ENCODE measurements around the gene ESRRB. TPM values are rescaled to one million over a fixed set of nuclear protein-coding genes. Genes with fewer than 3 reads are reported as not detected.

Gene ESRRB
- total RNA-seq, 3 donors from 2014 or later, result 0.16 to 0.44 TPM; not detected in 1

GRCh38 chr14:76421662-76422061, 45.7 kb downstream of the ESRRB start:
- no peak overlapping the region for H3K27ac ChIP-seq
- no peak overlapping the region for H3K4me3 ChIP-seq
- H3K4me1 ChIP-seq, result no peaks in the 10 kb centered on the region
- H3K36me3 ChIP-seq, result no peaks in the 10 kb centered on the region
- H3K9me3 ChIP-seq, result no peaks in the 10 kb centered on the region
- TF ChIP-seq POLR2A (IDR thresholded peaks at IDR 0.05) (no peak), POLR2AphosphoS5 (IDR thresholded peaks at IDR 0.05) (no peak), CTCF (IDR thresholded peaks at IDR 0.05) (no peak)
- no peak for DNase-seq (ENCODE audit: low spot score in 2 of 2)
- no peaks in the 10 kb centered on the region for H3K27me3 ChIP-seq
- intact Hi-C loops (cut with DNase I; ENCODE audit: low total_unique reads), result no loop called here

GRCh38 chr14:76422662-76423061, 46.7 kb downstream of the ESRRB start:
- Histone ChIP-seq H3K27me3 (no peaks in the 10 kb centered on the region), H3K4me1 (no peaks in the 10 kb centered on the region), H3K27ac (no peak overlapping the region), H3K36me3 (no peaks in the 10 kb centered on the region), H3K4me3 (no peak overlapping the region), H3K9me3 (no peaks in the 10 kb centered on the region)
- no peak for DNase-seq (ENCODE audit: low spot score in 2 of 2)
- intact Hi-C loops (cut with DNase I; ENCODE audit: low total_unique reads), result no loop called here
- TF ChIP-seq POLR2A (IDR thresholded peaks at IDR 0.05) (no peak), POLR2AphosphoS5 (IDR thresholded peaks at IDR 0.05) (no peak), CTCF (IDR thresholded peaks at IDR 0.05) (no peak)

GRCh38 chr14:76423534-76423933, 47.6 kb downstream of the ESRRB start:
- Histone ChIP-seq H3K9me3 (no peaks in the 10 kb centered on the region), H3K36me3 (no peaks in the 10 kb centered on the region), H3K27me3 (no peaks in the 10 kb centered on the region), H3K4me1 (no peaks in the 10 kb centered on the region), H3K4me3 (no peak overlapping the region), H3K27ac (no peak overlapping the region)
- no peak for DNase-seq (ENCODE audit: low spot score in 2 of 2)
- no peak for TF ChIP-seq POLR2A (IDR thresholded peaks at IDR 0.05)
- TF ChIP-seq POLR2AphosphoS5 (IDR thresholded peaks at IDR 0.05), result no peak
- TF ChIP-seq CTCF (IDR thresholded peaks at IDR 0.05), result no peak
- intact Hi-C loops (cut with DNase I; ENCODE audit: low total_unique reads), result no loop called here

- Histone ChIP-seq H3K9me3 (no peaks in the 10 kb centered on the region), H3K4me3 (no peak overlapping the region), H3K27ac (no peak overlapping the region), H3K27me3 (no peaks in the 10 kb centered on the region), H3K36me3 (no peaks in the 10 kb centered on the region), H3K4me1 (no peaks in the 10 kb centered on the region)
- DNase-seq (ENCODE audit: low spot score in 2 of 2), result no peak
- intact Hi-C loops (cut with DNase I; ENCODE audit: low total_unique reads), result no loop called here
- TF ChIP-seq CTCF (IDR thresholded peaks at IDR 0.05) (no peak), POLR2AphosphoS5 (IDR thresholded peaks at IDR 0.05) (no peak), POLR2A (IDR thresholded peaks at IDR 0.05) (no peak)
Observed at GRCh38 chr14:76424359-76424758, 48.4 kb downstream of the ESRRB start.

GRCh38 chr14:76426161-76426696, 50.3 kb downstream of the ESRRB start:
- intact Hi-C loops (cut with DNase I; ENCODE audit: low total_unique reads), result no loop called here
- H3K36me3 ChIP-seq, result no peaks in the 10 kb centered on the region
- TF ChIP-seq POLR2A (IDR thresholded peaks at IDR 0.05) (no peak), POLR2AphosphoS5 (IDR thresholded peaks at IDR 0.05) (no peak), CTCF (IDR thresholded peaks at IDR 0.05) (no peak)

More at GRCh38 chr14:76426161-76426696, 50.3 kb downstream of the ESRRB start:
- Histone ChIP-seq H3K27me3 (no peaks in the 10 kb centered on the region), H3K4me3 (no peak overlapping the region), H3K9me3 (no peaks in the 10 kb centered on the region), H3K4me1 (no peaks in the 10 kb centered on the region), H3K27ac (no peak overlapping the region)
- no peak for DNase-seq (ENCODE audit: low spot score in 2 of 2)

All from breast epithelium (tissue), 4 donors.